GM21360 (cell line): ENCODE data around the gene SLC44A1.

ENCODE experiments used
- ATAC-seq: cut with Tn5 transposase; IDR thresholded peaks from one replicate; pipeline ENCODE4 v1.9.1; 2021; ENCODE audit warnings: mild to moderate bottlenecking, moderate library complexity; ENCODE audit not compliant: unreplicated experiment

Gene SLC44A1

DNA sequence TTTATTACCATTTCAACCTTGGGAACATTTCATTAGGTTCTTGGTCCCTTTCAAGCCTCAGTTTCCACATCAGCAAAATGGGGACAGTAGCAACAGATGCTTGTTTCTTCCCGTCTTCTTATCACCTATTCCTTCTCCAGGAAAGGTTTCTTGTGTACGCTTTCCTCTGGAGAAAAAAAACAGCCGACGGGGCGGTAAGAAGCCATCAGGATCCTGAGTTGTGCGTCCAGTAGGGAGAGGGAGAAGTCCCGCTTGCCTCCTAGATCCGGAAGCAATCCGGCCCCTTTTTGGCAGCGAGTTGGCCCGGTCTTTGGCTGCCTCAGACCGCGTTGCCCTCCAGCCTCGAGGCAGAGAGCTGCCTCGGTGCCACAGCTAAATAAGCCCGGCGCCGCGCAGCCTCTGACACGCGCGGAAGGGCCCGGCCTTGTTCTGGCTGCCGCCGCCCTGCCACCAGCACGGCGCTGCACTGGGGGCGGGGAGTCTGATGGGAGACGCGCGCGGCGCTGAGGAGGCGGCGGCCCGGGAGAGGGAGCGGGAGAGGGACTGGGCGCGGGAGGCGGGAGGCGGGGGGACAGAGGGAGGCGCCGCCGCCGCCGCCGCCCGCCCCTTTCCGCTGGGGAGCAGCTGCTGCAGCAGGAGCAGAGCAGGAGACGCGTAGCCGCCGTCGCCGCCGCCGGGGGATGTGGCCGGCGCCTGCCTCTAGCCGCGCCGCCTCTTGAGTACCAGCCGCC, at the start of gene SLC44A1:
Gene SLC44A1, plus strand, starts transcription at position 649 of the 731 bp plus-strand sequence. CDS start 218 bp downstream, outside the sequence.
- ATAC-seq: peak; percentile 88

DNA sequence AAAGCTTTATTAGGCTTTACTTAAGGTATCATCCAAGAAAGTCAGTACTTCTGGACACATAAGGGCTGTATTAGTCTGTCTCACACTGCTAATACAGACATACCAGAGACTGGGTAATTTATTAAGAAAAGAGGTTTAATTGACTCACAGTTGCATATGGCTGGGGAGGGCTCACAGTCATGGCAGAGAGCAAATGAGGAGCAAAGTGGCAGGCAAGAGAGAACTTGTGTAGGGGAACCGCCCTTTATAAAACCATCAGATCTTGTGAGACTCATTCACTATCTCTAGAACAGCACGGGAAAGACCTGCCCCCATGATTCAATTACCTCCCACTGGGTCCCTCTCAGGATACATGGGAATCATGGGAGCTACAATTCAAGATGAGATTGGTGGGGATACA, 49.2 kb upstream of the SLC44A1 start:
- no peak for ATAC-seq

DNA sequence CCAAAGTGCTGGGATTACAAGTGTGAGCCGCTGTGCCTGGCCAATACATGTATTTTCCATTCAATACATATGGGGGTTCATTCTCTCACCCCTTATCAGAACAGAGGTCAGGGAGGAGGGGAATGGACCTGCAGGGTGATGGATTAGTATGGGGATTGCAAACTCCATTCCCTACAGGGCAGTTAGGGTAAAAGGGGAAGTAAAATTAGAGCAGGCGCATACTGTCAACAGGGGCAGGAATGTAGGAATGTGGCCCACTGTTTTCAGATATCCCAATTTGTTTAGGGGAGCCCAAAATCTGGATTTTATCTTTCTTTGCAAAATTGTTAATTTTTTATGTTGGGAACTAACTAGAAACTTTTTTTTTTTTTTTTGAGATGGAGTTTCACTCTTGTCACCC, 46.4 kb upstream of the SLC44A1 start:
- no peak for ATAC-seq

DNA sequence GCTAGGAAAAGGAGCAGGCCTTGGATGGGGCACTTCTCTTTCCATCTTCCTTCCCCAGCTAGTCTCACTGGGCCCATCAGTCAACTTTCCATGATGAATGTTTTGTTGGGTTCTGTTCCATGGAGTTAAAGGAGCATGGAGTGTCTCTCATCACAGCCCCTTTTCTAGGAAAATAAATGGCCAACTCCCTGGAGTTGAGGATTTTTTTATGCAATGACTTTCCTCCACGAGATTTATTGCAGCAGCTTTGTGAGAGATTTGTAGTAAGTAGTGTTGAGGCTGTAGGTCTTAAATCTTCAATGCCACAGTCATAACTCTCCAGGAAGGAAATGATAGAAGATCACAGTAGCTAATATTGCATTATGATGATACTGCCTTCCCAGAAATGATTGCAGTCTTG, 45.6 kb upstream of the SLC44A1 start:
- ATAC-seq: no peak

DNA sequence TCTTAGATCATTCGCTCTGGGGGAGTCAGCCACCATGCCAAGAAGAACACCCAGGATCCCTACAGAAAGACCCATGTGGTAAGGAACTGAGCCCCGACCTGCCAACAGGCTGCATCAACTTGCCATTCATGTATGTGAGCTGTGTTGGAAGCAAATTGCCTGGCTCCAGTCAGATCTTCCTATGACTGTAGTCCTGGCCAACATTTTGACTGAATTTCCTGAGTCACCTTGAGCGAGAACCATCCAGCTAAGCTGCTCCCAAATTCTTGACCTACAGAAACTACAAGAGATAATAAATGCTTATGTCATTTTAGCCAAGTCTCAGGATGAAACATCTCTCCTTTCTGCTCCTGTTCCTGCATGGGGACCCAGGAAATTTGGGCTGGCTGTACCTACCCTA, 40.0 kb upstream of the SLC44A1 start:
- ATAC-seq: no peak

DNA sequence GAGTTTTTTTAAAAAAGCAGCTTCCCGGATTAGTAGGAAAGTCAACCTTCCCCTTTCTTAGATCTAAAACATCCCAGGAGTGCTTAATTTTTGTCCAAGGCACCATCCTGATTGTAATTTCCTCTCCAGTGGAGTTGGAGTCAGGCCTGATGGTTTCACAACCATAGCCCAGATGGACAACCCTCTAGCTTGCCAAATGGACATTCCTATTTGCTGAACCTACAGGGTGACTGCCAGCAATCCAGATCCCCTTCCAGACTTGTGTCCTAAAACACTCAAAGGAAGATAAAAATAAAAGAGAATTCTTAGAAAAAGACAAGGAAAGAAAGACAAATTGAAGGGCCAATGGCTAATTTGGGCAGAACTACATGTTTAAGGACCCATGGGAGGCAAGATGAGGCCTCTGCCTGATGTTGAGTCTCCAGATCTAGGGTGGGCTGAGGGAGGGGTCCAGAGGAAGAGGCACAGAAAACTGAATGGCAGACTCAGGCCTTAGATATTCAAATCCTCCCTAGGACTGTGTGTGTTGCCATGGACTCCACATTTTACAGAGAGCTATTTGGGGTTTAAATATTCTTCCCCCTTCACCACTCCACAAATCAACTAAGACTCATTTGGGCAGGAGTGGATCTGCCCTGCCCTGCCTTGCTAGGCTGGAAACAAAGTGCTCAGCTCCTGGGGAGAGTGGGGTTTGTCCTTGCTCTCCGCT, 38.5 kb upstream of the SLC44A1 start:
- ATAC-seq: no peak

DNA sequence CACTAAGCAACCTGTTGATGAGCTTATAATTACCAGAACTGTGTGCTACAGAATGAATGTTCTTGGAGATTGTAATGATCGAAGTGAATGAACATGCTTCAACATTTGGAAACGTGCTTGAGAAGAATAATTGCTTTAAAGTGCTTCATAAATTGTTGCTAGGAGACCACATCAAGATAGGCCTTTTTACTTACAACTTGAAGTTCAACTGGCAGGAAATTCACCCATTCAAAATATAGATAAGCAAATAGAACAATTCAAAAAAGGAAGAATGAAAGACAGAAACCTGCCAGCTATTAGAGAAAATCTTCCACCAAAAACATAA, 38.0 kb upstream of the SLC44A1 start:
- ATAC-seq: no peak

DNA sequence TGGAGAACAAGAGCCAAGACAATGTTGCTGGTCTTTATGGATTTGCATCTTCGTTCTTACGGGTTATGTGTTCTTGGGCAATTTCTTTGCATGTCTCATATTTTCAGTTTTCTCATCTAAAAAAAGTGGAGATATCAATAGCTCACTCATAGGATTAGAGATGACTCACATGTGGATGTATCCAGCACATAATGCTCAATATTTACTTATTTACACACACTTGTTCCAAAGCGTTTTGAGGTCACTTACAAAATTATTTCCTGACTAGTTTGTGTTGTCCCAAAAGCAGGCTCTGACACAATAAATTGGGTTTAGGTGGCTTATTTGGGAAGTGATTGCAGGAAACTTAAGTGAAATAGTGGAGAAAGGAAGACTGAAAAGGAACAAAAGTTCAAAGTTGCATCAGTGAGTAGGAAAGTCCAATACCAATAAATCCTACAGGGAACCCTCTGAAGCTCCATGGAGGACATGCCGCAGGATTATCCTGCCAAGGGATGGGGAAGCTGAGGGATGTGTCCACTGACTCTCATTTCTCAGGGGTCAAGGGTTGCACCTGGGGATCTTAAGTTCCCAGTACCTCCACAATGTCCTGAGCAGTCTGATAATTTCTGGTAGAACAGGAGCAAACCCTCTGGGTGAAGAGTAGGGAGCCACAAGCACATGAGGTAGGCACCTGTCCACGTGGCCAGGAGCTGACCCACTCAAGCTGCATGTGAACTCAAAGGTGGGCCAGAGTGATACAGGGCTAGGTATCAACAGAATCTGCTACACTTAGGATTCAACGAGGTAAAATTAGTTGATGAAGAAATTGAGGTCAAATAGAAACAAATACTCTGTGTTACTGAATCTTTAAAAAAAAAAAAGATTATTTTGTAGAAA, 37.4 kb upstream of the SLC44A1 start:
- ATAC-seq: no peak

DNA sequence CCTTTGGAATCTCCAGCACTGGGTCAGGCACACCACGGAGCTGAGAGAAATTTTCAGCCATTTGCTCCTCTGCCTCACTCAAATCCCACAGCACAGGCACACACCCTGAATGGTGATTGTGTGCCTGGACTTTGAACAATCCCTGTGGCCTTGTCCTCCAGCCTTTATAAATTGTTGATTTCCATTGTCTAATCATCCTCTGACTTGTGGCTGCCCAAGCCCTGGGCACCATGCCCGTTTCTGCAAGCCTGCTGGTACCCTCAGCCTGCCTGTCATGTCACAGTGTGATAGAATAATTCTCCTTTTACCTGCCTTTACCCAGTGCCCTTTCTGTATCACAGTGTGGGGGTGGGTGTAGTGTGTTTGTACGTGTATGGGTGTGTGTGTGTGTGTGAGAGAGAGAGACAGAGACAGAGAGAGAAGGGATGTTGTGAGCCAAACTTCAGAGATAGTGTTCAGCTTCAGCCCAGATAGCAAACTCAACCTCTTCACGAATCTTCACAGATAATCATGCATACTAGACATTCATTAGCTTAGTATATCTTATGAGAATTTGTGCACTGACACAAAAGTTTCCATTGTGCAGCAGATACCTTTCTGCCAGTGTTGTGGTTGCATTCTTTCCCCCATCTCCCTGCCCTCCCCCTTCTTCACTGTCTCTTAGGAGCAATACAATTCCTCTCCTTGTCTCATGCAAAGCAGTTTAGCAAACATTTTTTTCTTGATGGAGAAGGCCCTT, 27.8 kb upstream of the SLC44A1 start:
- no peak for ATAC-seq

DNA sequence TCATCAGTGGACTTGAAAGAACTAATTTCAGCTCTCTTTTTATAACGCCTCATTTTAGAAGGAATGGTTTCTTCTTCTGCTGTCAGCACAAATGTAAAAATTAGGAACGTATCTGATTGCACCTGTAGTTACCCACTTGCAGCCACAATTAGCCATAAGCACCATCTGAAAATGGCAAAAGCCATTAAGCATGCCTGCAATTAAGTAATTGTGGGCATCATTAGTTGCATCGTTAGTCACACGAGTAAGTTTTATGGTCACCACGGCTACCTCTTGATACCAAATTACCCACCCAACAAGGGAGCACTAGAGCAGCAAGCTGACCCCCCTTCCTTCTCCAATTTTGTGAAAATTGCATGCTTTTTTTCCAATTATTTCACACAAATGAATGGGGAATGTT, 25.8 kb upstream of the SLC44A1 start:
- no peak for ATAC-seq

DNA sequence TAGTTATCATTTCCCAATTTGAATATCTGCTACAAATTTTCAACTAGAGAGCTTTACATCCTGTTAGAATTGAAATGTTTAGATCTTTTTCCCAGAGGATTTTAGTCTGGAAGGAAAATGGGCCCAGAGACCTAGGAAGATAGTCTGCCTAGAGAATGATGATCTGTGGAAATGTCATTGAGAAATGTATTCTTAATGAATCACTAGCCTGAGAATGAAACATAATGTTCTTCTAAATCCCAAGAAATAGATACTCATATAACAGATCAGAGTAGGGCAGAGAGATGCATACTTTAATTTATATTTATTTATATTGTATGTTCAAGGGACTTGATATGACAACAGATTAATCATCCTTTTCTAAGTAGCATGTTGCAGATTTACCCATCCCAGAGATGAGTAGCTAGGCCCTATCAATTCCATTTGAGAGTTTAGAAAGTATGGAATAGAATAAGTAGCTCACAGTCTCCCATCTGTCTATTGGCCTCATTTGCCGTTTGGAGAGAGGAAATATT, 25.1 kb upstream of the SLC44A1 start:
- ATAC-seq: no peak

DNA sequence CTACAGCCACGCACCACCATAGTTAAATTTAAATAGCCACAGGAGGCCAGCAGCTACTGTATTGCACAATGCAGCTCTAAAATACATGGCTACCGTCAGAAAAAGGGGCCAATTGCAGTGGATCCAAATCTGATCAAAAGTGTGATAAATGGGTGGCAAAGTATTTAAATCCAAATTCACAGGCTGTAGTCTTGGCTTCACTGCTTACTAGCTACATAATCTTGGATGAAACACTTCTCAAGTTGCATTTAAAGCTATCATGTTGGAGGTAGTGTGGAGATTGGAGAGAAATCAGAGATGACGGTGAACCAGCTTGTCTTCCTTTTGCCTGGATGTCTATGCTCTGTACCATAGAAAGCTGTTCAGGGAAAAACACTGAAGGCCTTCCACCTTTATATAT, 24.0 kb upstream of the SLC44A1 start:
- no peak for ATAC-seq

DNA sequence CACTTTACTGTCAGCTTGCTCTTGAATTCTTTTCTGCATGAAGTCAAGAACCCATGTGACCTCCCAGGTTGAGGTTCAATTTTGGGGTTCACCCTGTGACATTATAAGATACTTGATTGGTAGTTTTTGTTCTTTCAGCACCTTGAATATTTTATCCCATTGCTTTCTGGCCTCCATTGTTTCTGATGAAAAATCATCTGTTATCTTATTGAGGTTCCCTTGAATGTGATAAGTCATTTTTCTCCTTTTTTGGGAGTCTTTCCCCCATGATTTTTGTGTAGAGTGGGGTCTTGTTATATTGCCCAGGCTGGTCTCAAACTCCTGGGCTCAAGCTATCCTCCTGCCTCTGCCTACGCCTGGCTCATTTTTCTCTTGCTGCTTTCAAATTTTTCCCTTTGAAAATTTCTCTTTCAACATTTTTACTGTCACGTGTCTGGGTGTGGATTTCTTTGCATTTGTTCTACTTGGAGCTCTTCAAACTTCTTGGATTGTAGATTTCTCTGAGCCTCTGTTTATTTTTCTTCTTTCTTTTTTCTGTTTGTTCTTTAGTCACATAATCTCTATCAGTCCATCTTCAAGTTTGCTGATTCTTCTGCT, 20.8 kb upstream of the SLC44A1 start:
- ATAC-seq: no peak

DNA sequence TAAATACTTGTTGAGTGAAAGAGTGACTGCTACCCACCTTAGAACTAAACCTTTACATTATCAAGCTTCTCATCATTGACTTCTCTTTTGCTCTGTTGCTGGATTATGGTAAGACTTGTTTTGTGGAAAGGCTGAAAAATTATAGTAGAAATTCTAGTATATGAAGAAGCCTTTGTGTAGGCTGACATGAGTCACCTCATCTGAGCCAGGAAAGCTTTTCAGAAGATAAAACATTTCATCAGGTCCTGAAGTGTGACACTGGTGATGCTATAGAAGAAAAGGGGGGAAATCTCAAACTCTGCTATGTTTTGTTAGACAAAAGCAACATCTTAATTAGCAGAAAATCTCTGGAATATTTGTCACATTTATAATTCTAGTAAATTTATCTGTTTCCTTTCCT, 18.4 kb upstream of the SLC44A1 start:
- ATAC-seq: no peak

DNA sequence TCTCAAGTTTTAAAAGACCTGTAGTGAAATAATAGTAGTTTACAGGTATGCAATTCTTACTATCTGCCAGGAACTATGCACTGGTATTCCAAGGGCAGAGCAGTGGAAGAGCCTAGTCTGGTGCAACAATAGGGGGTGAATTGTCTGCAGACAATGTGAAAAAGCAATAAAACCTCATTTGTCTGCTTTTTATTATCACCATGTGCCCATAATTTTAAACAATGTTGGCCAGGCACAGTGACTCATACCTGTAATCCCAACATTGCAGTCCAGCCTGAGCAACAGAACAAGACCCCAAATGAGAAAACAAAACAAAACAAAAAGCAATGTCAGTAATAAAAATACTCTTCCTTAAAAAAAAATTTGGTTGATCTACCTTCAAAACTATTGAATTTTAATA, 12.2 kb upstream of the SLC44A1 start:
- no peak for ATAC-seq

DNA sequence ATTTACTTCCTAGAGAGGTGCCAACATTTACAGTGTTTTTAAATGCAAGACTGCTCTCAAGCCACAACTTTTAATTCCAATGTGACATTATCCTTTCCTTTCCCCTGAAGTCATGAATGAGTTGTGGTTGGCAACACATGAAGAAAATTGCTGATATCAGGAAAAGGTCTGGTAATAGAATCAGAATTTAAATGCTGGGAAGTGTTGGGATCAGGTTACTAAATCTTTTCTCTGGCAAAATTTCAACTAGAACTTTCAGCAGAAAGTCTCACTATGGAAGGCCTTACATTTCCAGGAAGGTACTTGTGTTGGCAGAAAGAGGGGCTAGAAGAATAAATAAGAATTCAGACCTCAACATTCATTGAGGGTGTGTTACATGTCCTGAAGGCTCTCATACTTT, 10.6 kb upstream of the SLC44A1 start:
- no peak for ATAC-seq

DNA sequence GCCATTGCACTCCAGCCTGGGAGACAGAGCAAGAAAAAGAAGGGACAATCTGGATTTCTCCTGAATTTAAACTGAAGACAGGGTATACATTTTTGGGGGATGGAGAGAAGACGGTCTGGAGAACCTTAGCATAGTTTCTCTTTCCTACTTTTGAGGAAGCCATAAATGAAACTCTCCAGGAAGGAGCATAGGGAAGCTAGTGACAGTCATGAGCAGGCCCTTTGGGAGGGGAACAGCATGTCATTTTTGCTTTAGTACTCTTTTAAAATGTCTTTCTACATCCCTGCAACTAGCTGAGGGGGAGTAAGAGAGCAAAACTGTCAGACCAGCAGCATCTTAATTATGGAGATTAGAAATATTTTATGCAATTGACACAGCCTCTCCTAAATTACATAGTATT, 8.2 kb upstream of the SLC44A1 start:
- no peak for ATAC-seq

DNA sequence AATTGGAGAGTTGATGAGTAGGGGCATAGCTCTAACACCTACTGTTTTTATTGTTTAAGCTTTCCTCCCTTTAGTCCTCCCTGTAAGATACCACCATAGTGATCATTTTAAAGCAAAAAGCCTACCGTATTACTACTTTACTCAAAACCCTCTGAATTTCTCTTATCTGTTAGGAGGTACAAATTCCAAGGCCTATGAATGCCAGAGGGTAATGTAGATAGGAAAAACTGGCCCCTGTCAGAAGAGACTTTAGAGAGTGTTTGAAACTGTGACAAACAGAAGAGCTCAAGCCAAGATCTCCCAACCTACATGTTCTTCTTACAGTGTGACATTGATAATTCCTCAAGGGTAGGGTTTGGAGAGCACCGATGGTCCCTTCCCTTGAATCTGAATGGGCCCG, 7.2 kb upstream of the SLC44A1 start:
- ATAC-seq: no peak

DNA sequence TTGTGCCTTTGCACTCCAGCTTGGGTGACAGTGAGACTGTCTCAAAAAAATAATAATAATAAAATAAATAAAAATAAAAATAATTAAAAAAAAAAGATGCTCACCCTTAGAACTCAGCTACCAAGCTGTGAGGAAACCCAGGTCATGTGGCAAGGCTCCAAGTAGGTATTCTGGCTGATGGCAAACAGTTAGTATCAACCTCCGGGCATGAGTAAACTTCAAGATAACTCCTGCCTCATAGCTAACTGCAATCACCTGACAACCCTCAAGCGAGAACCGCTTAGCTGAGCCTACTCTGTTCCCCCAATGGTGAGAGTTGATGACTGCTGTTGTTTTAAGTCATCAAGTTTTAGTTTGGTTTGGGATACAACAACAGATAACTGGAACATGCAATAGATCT, 6.1 kb upstream of the SLC44A1 start:
- ATAC-seq: no peak

DNA sequence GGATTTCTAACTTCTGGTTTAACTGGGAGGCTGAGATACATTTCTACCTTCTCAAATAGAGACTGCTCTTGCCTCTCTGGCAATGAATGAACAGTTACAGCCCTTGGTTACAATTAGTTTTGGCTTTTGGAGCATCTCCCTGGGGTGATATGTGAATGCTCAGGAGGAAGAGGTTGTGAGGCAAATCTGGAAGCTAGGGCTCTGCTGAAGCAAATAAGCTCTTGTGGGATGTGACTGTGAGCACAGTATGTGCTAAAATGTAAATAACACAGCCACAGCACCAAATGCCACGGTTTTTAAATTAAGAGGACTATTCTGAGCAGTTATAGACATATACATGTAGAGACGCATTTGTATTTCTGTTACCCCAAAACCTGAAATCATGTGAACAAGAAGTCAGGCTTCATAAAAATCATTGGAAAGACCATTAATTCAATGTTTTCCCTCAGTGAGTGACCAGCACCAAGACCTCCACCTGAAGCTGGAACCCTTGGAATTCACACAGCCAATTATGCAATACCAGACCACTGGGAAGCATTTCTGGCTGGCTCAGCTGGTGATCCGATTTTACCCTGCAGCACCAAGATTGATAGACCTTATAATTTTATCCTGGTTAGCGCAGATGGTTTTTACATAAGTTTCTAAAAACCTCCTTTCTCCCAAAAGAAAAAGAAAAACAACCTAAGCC, 3.0 kb upstream of the SLC44A1 start:
- no peak for ATAC-seq
